Muscle of leg (tissue), 11 donors: ENCODE results near the gene REPS1. TPM values are rescaled to one million over a fixed set of nuclear protein-coding genes. Genes with fewer than 3 reads are reported as not detected.

ENCODE experiments used
- DNase-seq: peaks from one replicate; pipeline ENCODE4 v3.0.0; 2013
- H3K27ac ChIP-seq: one replicate; pipeline ENCODE4 v1.5.1; 2013; ENCODE audit warnings: mild to moderate bottlenecking, low read length, control low read depth
- H3K27me3 ChIP-seq: one replicate; pipeline ENCODE4 v1.6.1; 2013; ENCODE audit warnings: low read length; ENCODE audit not compliant: control insufficient read depth, insufficient read depth
- H3K36me3 ChIP-seq: one replicate; pipeline ENCODE4 v1.6.1; 2013; ENCODE audit warnings: low read length; ENCODE audit not compliant: control insufficient read depth, insufficient read depth
- H3K4me1 ChIP-seq: one replicate; pipeline ENCODE4 v1.6.1; 2013; ENCODE audit warnings: low read length; ENCODE audit not compliant: control insufficient read depth, insufficient read depth
- H3K4me3 ChIP-seq: one replicate; pipeline ENCODE4 v1.5.1; 2013; ENCODE audit warnings: low read length, control low read depth
- H3K9me3 ChIP-seq: replicated peaks from 2 replicates; pipeline ENCODE4 v1.6.1; 2013; ENCODE audit warnings: low read depth, low read length; ENCODE audit not compliant: control insufficient read depth
- WGBS: methylation state at CpG from one replicate; pipeline ENCODE4 v1.1.5; 2013; ENCODE audit warnings: missing lambda C conversion rate; ENCODE audit not compliant: insufficient coverage; 5-methylcytosine and 5-hydroxymethylcytosine counted together
- polyA plus RNA-seq, 8 donors: library from polyadenylated mRNA; unstranded; fragments of 120-200 nt; gene quantifications; one replicate each; pipeline versions ENCODE4 v1.2.1 to v1.2.3, GENCODE V29; 2013; ENCODE audit warnings: inconsistent platforms in 1 of 8, low replicate concordance in 1 of 8; ENCODE audit not compliant: insufficient read length in 8 of 8, insufficient read depth in 1 of 8
- total RNA-seq: library from RNA; stranded (reverse); fragments of 120-200 nt; gene quantifications from one replicate; pipeline ENCODE4 v1.2.4, GENCODE V29; 2013

Gene REPS1
- total and polyA plus RNA-seq, 9 donors, result 28.2 to 49.9 (median 40.9) TPM

DNA sequence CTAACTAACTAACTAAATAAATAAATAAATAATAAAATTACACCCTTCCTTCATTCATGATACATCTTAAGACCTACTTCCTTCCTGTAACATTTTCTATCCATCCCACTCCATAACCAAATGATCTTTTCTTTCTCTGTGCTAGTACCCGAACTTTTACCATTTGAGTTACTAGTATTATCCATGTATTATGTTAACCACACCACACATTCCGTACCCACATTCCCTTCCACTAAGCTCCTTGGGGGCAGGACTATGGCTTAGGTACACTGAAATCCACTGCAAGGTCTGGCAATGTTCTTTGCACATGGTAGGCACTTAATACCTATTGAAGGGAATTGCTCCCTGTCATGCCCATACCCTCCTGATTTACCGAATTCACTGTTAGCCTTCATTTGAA is 24.9 kb downstream of the REPS1 start:
- no peak overlapping the region for H3K4me3 ChIP-seq
- H3K27me3 ChIP-seq, result no peaks in the 10 kb centered on the region
- H3K4me1 ChIP-seq, result no peaks in the 10 kb centered on the region
- DNase-seq, result no peak
- H3K27ac ChIP-seq, result no peak overlapping the region
- WGBS, result no CpG with 5 or more reads among the region's 3 CpGs
- no peaks in the 10 kb centered on the region for H3K36me3 ChIP-seq
- no peaks in the 10 kb centered on the region for H3K9me3 ChIP-seq

GRCh38 chr6:138959521-138959920 is 28.5 kb downstream of the REPS1 start:
- WGBS, result no CpG with 5 or more reads among the region's 3 CpGs

DNA sequence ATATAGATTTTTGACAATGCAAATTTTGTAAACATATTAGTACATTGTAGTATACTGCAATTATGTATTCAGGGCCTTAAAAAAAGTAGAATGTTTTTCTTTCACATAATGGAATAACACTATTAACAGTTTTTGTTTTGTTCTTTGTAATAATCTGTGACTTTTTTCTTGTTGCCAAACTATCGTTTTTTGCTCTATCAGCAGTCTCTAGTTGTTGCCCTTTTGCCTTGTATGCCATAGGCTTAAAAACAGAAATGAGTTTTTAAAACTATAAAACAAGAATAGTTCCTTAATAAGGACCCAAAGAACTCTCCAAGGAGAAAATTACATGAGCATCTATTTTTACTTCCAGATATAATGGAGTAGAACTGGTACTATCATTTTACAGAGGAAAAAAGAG is 29.5 kb downstream of the REPS1 start:
- Histone ChIP-seq H3K9me3 (no peaks in the 10 kb centered on the region), H3K4me3 (no peak overlapping the region), H3K27ac (no peak overlapping the region), H3K27me3 (no peaks in the 10 kb centered on the region), H3K4me1 (no peaks in the 10 kb centered on the region), H3K36me3 (no peaks in the 10 kb centered on the region)
- WGBS, result no CpG with 5 or more reads among the region's 1 CpG
- DNase-seq, result no peak

More at GRCh38 chr6:138959521-138959920, 28.5 kb downstream of the REPS1 start:
- Histone ChIP-seq H3K36me3 (no peaks in the 10 kb centered on the region), H3K27ac (no peak overlapping the region), H3K9me3 (no peaks in the 10 kb centered on the region), H3K4me1 (no peaks in the 10 kb centered on the region), H3K4me3 (no peak overlapping the region), H3K27me3 (no peaks in the 10 kb centered on the region)
- DNase-seq, result no peak

DNA sequence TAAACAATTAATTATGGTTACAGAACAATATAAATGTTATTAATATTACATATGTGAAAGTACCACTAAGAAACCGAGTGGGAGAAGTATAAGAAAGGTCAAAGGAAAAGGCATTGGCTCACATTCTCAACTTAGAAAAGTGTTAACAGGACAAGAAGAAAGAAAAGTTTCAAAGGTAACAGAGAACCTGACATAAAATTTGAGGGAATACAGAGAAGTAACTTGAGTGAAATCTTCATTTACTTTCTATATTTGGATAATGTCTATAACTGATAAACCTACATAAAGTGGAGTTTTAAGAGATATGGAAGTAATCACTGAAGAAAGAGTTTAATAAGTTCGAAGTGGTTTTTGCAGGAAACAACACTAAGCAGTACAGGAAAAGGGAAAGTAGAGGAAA is 30.1 kb downstream of the REPS1 start:
- H3K9me3 ChIP-seq, result no peaks in the 10 kb centered on the region
- no peak overlapping the region for H3K4me3 ChIP-seq
- no peaks in the 10 kb centered on the region for H3K4me1 ChIP-seq
- no peaks in the 10 kb centered on the region for H3K27me3 ChIP-seq
- H3K36me3 ChIP-seq, result no peaks in the 10 kb centered on the region
- no CpG with 5 or more reads among the region's 2 CpGs for WGBS
- DNase-seq, result no peak
- H3K27ac ChIP-seq, result no peak overlapping the region

GRCh38 chr6:138957484-138957883 is 30.6 kb downstream of the REPS1 start:
- no peak overlapping the region for H3K27ac ChIP-seq
- H3K4me3 ChIP-seq, result no peak overlapping the region
- DNase-seq, result peak; percentile 70
- no peaks in the 10 kb centered on the region for H3K27me3 ChIP-seq
- WGBS, result no CpG with 5 or more reads among the region's 2 CpGs
- H3K4me1 ChIP-seq, result no peaks in the 10 kb centered on the region
- no peaks in the 10 kb centered on the region for H3K9me3 ChIP-seq
- no peaks in the 10 kb centered on the region for H3K36me3 ChIP-seq

DNA sequence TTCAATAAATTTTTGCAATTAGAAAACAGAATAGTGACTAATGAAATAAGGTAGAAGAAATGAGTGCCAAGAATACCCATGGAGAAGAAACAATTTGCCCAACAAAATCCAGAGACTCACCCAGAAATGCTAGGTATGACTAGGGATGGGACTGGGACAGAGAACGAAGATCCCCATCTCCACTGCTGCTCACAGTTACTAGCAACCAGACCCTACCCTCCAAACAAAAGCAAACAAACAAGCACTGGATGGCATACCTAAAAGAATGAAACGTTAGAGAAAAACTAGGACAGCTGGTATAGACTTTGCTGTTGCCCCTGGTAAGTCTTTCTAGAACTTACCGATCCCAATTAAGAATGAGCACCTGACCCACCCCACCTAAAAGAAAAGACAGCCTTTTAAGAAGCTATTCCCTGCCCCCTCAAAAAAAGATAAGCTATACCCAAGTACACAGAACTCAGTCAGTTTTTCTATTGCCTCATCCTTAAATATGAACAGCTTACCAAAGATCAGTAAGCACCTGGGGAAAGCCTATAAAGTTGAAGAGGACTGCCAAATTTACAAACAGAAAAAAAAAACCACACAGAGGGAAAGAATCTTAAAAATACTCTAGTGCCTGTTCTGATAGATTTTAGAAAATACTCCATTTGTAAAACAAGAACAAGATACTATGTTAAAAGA is 31.7 kb downstream of the REPS1 start:
- no peak for DNase-seq
- Histone ChIP-seq H3K4me3 (no peak overlapping the region), H3K9me3 (no peaks in the 10 kb centered on the region), H3K36me3 (no peaks in the 10 kb centered on the region), H3K27ac (no peak overlapping the region), H3K4me1 (no peaks in the 10 kb centered on the region), H3K27me3 (no peaks in the 10 kb centered on the region)
- WGBS, result 75% methylated on average over 2 of the region's 3 CpGs

DNA sequence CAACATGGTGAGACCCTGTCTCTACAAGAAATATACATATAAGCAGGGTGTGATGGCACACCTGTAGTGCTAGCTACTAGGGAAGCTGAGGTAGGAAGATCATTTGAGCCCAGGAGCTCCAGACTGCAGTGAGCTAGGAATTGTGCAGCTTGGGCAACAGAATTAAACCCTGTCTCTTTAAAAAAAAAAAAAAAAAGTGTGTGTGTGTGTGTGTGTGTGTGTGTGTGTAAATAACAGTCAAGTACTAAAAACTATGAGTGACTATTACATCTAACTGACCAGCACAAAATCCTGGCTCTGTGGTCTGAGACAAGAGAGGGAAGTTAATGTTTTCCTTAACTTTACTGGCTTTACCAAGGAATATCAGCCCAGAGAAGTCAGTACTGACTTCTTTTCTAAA is 32.8 kb downstream of the REPS1 start:
- no peak for DNase-seq
- Histone ChIP-seq H3K9me3 (no peaks in the 10 kb centered on the region), H3K27me3 (no peaks in the 10 kb centered on the region), H3K36me3 (no peaks in the 10 kb centered on the region), H3K4me1 (no peaks in the 10 kb centered on the region), H3K27ac (no peak overlapping the region), H3K4me3 (no peak overlapping the region)

DNA sequence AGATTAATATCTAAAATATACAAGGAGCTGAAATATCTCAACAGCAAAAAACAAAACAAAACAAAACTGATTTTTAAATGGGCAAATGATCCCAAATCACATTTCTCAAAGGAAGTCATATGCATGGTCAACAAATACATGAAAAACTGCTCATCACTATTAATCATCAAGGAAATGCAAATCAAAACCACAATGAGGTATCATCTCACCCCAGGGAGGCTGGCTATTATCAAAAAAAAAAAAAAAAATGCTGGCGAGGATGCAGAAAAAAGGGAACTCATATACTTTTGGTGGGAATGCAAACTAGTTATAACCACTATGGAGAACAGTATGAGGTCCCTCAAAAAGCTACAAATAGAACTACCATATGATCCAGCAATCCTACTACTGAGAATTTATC is 34.6 kb downstream of the REPS1 start:
- no peaks in the 10 kb centered on the region for H3K4me1 ChIP-seq
- no CpG with 5 or more reads among the region's 1 CpG for WGBS
- H3K27me3 ChIP-seq, result no peaks in the 10 kb centered on the region
- H3K36me3 ChIP-seq, result no peaks in the 10 kb centered on the region
- no peak overlapping the region for H3K27ac ChIP-seq
- no peak overlapping the region for H3K4me3 ChIP-seq
- DNase-seq, result no peak
- no peaks in the 10 kb centered on the region for H3K9me3 ChIP-seq

DNA sequence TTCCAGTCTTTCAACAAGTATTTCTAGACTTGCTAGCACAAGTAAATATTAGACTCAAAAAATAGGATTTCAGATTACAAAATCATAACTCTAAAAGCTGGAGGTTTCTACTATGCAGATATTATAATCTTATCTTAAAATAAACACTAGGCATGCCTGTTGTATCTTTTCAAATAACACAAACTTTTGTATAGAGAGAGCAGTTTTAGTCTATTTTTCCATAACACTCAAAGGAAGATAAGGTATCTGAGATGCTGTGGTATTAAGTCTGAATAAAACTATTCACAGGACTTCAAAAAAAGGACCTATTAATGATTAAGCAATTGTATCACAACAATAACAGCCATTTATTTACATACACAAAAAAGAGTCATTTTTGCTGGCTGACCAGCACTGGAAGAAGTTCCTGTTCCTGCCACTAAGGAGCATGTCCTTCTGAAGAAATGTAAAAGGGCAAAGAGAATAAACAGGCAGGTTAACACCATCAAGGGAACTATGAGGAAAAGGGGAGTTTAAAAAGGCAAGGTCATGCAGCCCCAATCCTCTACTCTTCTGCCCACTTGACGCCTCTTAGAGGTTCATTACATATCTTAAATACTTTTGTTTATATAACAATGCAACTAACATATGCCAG is 39.4 kb downstream of the REPS1 start:
- Histone ChIP-seq H3K9me3 (no peaks in the 10 kb centered on the region), H3K36me3 (peaks cover 8% of the 10 kb centered on the region), H3K27me3 (no peaks in the 10 kb centered on the region), H3K4me1 (no peaks in the 10 kb centered on the region), H3K4me3 (no peak overlapping the region), H3K27ac (no peak overlapping the region)
- no peak for DNase-seq
- WGBS, result no CpG with 5 or more reads among the region's 1 CpG

GRCh38 chr6:138948004-138948403 is 40.0 kb downstream of the REPS1 start:
- Histone ChIP-seq H3K36me3 (peaks cover 8% of the 10 kb centered on the region), H3K4me3 (no peak overlapping the region), H3K27me3 (no peaks in the 10 kb centered on the region), H3K4me1 (no peaks in the 10 kb centered on the region), H3K9me3 (no peaks in the 10 kb centered on the region), H3K27ac (no peak overlapping the region)
- WGBS, result no CpG with 5 or more reads among the region's 2 CpGs
- DNase-seq, result no peak
